HG02870 (cell line): ENCODE results near the gene MPZL3.

Experiments
- ATAC-seq: cut with Tn5 transposase; IDR thresholded peaks from one replicate; pipeline ENCODE4 v1.9.1; 2021; ENCODE audit warnings: mild to moderate bottlenecking, moderate library complexity; ENCODE audit not compliant: unreplicated experiment

The MPZL3 gene

GRCh38 chr11:118251858-118252652 is at the start of gene MPZL3:
TSS of gene MPZL3 (minus strand) at chr11:118252365. CDS start at chr11:118252294, 71 bp downstream.
- peak; percentile 44 for ATAC-seq

- ATAC-seq = no peak
These were observed 49.5 kb upstream of the MPZL3 start for GRCh38 chr11:118301600-118302195.

- no peak for ATAC-seq
These were observed 43.8 kb upstream of the MPZL3 start for GRCh38 chr11:118295815-118296454.

GRCh38 chr11:118295199-118295598 is 43.0 kb upstream of the MPZL3 start:
- ATAC-seq = no peak

- ATAC-seq = no peak
These were observed 41.9 kb upstream of the MPZL3 start for GRCh38 chr11:118294053-118294452.

- no peak for ATAC-seq
These were observed 39.4 kb upstream of the MPZL3 start for GRCh38 chr11:118291477-118292135.

- no peak for ATAC-seq
These were observed 38.8 kb upstream of the MPZL3 start for GRCh38 chr11:118290923-118291322.

- ATAC-seq = no peak
These were observed 37.2 kb upstream of the MPZL3 start for GRCh38 chr11:118289401-118289800.

GRCh38 chr11:118287006-118287405 is 34.8 kb upstream of the MPZL3 start:
- ATAC-seq = no peak

- ATAC-seq = no peak
These were observed 34.4 kb upstream of the MPZL3 start for GRCh38 chr11:118286545-118286944.

- no peak for ATAC-seq
These were observed 31.7 kb upstream of the MPZL3 start for GRCh38 chr11:118283756-118284350.

- ATAC-seq = no peak
These were observed 31.0 kb upstream of the MPZL3 start for GRCh38 chr11:118283037-118283636.

GRCh38 chr11:118282606-118283005 is 30.4 kb upstream of the MPZL3 start:
- no peak for ATAC-seq

- no peak for ATAC-seq
These were observed 29.1 kb upstream of the MPZL3 start for GRCh38 chr11:118281284-118281683.

- no peak for ATAC-seq
These were observed 25.1 kb upstream of the MPZL3 start for GRCh38 chr11:118277312-118277711.

- no peak for ATAC-seq
These were observed 24.3 kb upstream of the MPZL3 start for GRCh38 chr11:118276422-118276821.

GRCh38 chr11:118275176-118275575 is 23.0 kb upstream of the MPZL3 start:
- no peak for ATAC-seq

- ATAC-seq = no peak
These were observed 22.0 kb upstream of the MPZL3 start for GRCh38 chr11:118274186-118274585.

- ATAC-seq = no peak
These were observed 19.8 kb upstream of the MPZL3 start for GRCh38 chr11:118272001-118272400.

GRCh38 chr11:118267486-118267885 is 15.3 kb upstream of the MPZL3 start:
- ATAC-seq = no peak

- ATAC-seq = no peak
These were observed 13.8 kb upstream of the MPZL3 start for GRCh38 chr11:118265954-118266353.
